Activated CD4-positive, alpha-beta memory T cell treated with anti-CD3 and anti-CD28 coated beads for 36 hours (primary cell): ENCODE data around the gene ACSL3. TPM values are rescaled to one million over a fixed set of nuclear protein-coding genes. Genes with fewer than 3 reads are reported as not detected.

ENCODE experiments used
- CTCF ChIA-PET: fragments of 350-600 bp; sonication (Branson Sonifier 250); formaldehyde crosslinking; loops from one replicate; lab custom pipeline; 2021; ENCODE audit warnings: antibody characterized with exemption, inconsistent platforms; lab: Charles Lee
- POLR2A ChIA-PET: fragments of 350-600 bp; sonication (Branson Sonifier 250); formaldehyde crosslinking; loops from one replicate; lab custom pipeline; 2021; ENCODE audit warnings: antibody characterized with exemption; lab: Charles Lee
- DNase-seq: peaks from one replicate; pipeline ENCODE4 v3.0.0-alpha.2; 2020
- H3K27ac Mint-ChIP-seq: one replicate; pipeline ENCODE4 v1.8.0; 2021; ENCODE audit warnings: mixed read lengths
- H3K27me3 Mint-ChIP-seq: one replicate; pipeline ENCODE4 v1.8.0; 2021; ENCODE audit warnings: mixed read lengths
- H3K36me3 Mint-ChIP-seq: one replicate; pipeline ENCODE4 v1.8.0; 2021; ENCODE audit warnings: mixed read lengths
- H3K4me1 Mint-ChIP-seq: one replicate; pipeline ENCODE4 v1.8.0; 2021; ENCODE audit warnings: low read depth, mixed read lengths
- H3K4me3 Mint-ChIP-seq: one replicate; pipeline ENCODE4 v1.8.0; 2021; ENCODE audit warnings: mild to moderate bottlenecking, mixed read lengths
- H3K9me3 Mint-ChIP-seq: one replicate; pipeline ENCODE4 v1.8.0; 2021; ENCODE audit warnings: mixed read lengths
- intact Hi-C: fragments of 100-400 bp; cut with micrococcal nuclease; formaldehyde crosslinking; loops from one replicate; pipeline ENCODE4 v1.15.1; 2023
- total RNA-seq, 2 experiments: library from RNA; stranded (reverse); gene quantifications; one replicate each; pipeline ENCODE4 v1.2.3, GENCODE V29; 2021

ACSL3 gene
- total RNA-seq, result 10 to 100 TPM; 48.7 to 57.2 TPM

DNA sequence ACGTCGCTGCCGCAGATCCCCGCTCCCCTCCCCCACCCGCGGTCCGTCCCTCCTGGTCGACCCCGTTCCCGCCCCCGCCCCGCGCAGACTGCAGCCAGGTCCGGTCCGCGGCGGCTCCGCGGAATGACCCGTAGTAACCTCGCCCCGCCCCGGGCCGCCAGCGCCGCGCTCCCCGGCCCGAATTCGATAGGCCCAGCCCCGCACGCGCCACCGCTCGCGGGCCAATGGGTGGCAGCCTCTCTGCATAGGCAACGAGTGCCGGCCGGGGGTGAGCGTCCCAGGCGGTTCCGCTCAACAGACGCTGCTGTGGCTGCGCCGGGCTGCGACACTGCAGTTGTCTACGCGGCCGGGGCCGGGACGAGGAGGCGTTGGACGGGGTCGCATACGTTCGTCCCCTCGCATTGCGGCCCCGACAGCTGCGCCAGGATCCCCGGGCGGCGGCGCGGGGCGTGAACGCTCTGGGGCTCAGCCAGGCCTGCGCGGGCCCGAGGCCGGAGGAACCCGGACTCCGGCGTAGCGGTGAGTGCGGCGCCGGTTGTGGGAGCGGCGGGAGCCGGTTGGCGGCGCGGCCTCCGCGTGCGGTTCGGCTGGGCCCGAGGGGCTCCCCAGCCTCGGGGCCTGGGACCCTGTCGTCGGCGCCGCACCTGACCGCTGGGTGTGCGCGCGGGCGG is at the start of gene ACSL3:
Gene ACSL3, plus strand, starts transcription at position 297 of the 671 bp plus-strand sequence. CDS start 47,737 bp downstream, outside the sequence.
- intact Hi-C loops, result loop anchor here (1.0 to 5.0 kb wide), 7 partner anchors 41 to 1086 kb away; partner anchors contain the start of genes FARSB and WDFY1
- H3K36me3 Mint-ChIP-seq, result peaks cover 2% of the 10 kb centered on the region

DNA sequence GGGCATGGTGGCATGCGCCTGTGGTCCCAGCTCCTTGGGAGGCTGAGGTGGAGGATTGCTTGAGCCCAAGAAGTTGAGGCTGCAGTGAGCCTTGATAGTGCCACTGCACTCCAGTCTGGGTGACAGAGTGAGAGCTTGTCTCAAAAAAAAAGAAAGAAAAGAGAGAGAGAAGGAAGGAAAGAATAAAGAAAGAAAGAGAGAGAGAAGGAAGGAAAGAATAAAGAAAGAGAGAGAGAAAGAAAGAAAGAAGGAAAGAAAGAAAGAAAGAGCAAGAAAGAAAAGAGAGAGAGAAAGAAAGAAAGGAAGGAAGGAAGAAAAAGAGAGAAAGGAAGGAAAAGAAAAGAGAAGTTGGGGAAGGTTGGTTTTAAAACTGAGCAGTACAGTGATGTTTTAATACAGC is 49.0 kb upstream of the ACSL3 start:
- peaks cover 19% of the 10 kb centered on the region for H3K4me1 Mint-ChIP-seq
- no peak for DNase-seq
- H3K27ac Mint-ChIP-seq, result no peak overlapping the region
- ChIA-PET POLR2A (no interaction called here), CTCF (no interaction called here)
- no peaks in the 10 kb centered on the region for H3K9me3 Mint-ChIP-seq
- intact Hi-C loops, result loop anchor here (5.0 to 10.0 kb wide), 2 partner anchors 387 to 1130 kb away; partner anchors contain the start of gene SGPP2
- H3K27me3 Mint-ChIP-seq, result peaks cover 8% of the 10 kb centered on the region
- H3K4me3 Mint-ChIP-seq, result no peak overlapping the region
- H3K36me3 Mint-ChIP-seq, result no peaks in the 10 kb centered on the region

More for the DNA sequence above, at the start of gene ACSL3:
- Mint-ChIP-seq H3K4me1 (peaks cover 3% of the 10 kb centered on the region), H3K27ac (peak within 1 kb of the TSS; percentile 84), H3K4me3 (peak within 1 kb of the TSS; percentile 71), H3K27me3 (peaks cover 5% of the 10 kb centered on the region), H3K9me3 (no peaks in the 10 kb centered on the region)
- DNase-seq, result peak; percentile 95
- CTCF ChIA-PET, result interaction anchor here (1.1 to 1.6 kb wide), 3 partner anchors 64 to 152 kb away, joined by 3 to 5 read pairs (median 5); no protein-coding TSS in a partner anchor
- POLR2A ChIA-PET, result interaction anchor here (1.5 to 1.6 kb wide), 3 partner anchors 19 to 205 kb away, joined by 3 to 5 read pairs (median 4); partner anchors contain the start of gene FARSB

DNA sequence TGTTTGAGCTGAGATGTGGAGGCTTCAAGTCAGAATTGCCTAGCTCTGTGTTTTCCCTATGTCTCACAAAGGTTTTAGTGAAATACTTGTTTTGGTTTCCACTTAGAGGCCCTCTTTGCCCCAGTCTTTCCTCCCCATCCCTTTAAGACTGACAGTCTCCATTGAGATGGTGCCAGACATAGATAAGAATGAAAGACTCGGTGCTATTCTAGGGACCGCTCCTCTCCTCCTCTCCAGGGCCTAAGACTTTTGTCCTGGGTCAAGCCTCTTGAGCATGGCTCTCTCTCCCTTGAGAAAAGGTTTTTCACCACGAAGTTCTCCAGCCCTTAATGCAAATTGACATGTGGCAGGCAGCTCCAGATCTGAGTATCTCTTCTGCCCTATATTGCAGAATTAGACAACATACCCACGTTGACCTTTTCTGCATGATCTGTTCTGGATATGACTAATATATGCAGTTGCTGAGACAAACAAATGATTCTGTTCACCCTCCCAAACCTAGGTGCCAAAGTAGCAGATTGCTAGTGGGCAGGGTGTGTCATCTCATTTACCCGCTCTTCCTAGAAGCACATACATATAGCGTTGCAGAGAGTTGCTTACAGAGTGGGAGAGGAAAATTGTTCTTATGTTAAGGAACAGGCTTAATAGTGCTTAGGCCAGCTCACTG is 47.5 kb upstream of the ACSL3 start:
- Mint-ChIP-seq H3K27me3 (peaks cover 8% of the 10 kb centered on the region), H3K9me3 (no peaks in the 10 kb centered on the region), H3K4me1 (peaks cover 19% of the 10 kb centered on the region), H3K27ac (peak overlapping the region; percentile 90), H3K4me3 (peak overlapping the region; percentile 20), H3K36me3 (no peaks in the 10 kb centered on the region)
- CTCF ChIA-PET, result interaction anchor here (1.1 to 1.6 kb wide), 4 partner anchors 98 to 122 kb away, joined by 3 to 5 read pairs (median 4); no protein-coding TSS in a partner anchor
- DNase-seq, result peak; percentile 57
- intact Hi-C loops, result loop anchor here (1.0 to 10.0 kb wide), 8 partner anchors 15 to 1129 kb away; partner anchors contain the start of gene SGPP2
- POLR2A ChIA-PET, result interaction anchor here (1.0 to 1.7 kb wide), 4 partner anchors 15 to 161 kb away, joined by 3 to 5 read pairs (median 4); partner anchors contain the start of gene ACSL3

DNA sequence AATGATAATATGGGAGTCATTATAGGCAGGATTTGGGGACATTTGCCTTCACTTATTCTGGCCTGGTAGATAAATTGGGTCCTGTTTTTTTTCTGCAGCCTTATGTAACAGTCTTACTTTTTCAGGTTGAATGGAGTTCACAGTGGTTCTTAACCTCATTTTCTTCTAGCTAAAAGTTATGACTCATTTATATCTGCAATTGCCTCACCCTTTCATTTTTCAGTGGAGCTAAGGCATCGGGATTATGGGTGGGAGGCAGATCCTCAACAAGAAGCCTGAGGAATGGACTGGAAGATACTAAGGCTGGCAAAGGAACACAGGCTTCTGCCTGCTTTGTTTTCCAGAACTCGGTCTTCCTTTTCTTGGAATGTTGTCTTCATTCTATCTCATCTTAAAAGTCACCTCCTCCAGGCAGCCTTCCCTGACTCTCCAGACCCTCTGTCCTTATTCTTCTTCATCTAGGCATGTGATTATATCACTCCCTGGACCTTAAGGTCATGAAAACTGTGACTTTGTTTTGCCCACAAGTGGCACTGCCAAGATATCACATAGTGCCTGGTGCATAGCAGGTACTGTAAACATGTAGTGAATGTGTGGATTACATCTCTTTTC is 41.0 kb upstream of the ACSL3 start:
- Mint-ChIP-seq H3K4me3 (no peak overlapping the region), H3K27me3 (no peaks in the 10 kb centered on the region), H3K9me3 (no peaks in the 10 kb centered on the region), H3K4me1 (peaks cover 8% of the 10 kb centered on the region), H3K27ac (no peak overlapping the region), H3K36me3 (no peaks in the 10 kb centered on the region)
- DNase-seq, result no peak
- ChIA-PET POLR2A (no interaction called here), CTCF (no interaction called here)
- intact Hi-C loops, result loop anchor here (10.0 kb wide), 1 partner anchor 395 kb away; the partner anchor contains the start of gene SGPP2

DNA sequence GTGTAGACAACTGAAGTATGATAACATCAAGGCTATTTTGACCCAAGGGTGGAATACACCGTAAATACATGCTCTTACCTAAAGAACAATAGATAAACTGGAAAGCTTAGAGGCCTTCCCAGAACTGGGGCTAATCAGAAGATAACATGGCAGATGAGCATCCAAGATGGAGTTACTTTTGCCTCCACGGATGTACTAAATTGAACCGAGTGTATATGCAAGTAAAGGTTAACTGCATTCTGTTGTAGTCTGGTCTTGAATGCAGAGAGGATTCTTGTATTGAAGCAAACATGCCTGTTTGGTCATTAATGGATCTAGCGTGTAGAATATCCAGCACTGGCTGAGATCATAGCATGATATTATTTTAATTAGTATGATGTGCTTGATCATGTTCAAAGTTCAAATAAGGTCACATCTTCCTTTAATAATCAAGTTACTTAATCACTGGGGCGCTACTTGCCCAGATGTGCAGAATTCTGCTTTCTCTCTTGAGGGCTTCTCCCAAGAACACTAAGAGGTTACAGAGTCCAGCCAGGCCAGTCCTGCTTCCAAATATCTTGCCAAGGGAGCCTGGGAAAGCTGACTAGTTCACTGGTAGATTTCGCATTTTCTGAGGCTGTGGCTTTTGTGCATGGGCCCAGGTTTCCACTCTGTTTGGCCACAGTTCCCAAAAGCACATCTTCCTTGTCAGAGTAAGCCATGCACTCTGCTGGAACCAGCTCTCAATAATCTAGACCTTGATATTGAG is 37.5 kb upstream of the ACSL3 start:
- ChIA-PET POLR2A (no interaction called here), CTCF (interaction anchor here (0.6 kb wide), 1 partner anchor 74 kb away, joined by 5 read pairs; no protein-coding TSS in a partner anchor)
- no peak overlapping the region for H3K27ac Mint-ChIP-seq
- no peaks in the 10 kb centered on the region for H3K27me3 Mint-ChIP-seq
- intact Hi-C loops, result no loop called here
- no peaks in the 10 kb centered on the region for H3K9me3 Mint-ChIP-seq
- peaks cover 8% of the 10 kb centered on the region for H3K4me1 Mint-ChIP-seq
- no peak overlapping the region for H3K4me3 Mint-ChIP-seq
- no peaks in the 10 kb centered on the region for H3K36me3 Mint-ChIP-seq
- no peak for DNase-seq

DNA sequence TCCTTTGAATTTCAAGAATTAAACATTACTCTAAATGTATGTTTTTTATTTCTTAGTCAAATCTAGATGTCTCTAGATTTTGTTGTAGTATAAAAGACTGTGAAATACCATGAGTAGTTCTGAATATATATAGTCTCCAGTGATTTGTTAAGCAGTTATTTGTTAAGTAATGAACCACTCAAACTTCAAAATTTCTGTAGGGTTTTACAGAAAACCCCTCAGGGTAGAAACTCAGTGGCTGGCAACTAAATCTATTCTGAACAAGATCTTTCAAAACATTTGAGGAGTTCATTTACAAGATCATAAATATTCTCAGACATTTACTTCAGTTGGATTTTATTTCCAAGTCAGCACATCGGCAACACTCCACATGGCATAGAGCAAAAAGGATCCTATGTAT is 35.8 kb upstream of the ACSL3 start:
- CTCF ChIA-PET, result interaction anchor here (0.6 kb wide), 1 partner anchor 114 kb away, joined by 3 read pairs; no protein-coding TSS in a partner anchor
- no peaks in the 10 kb centered on the region for H3K36me3 Mint-ChIP-seq
- no peak overlapping the region for H3K27ac Mint-ChIP-seq
- H3K4me3 Mint-ChIP-seq, result no peak overlapping the region
- no peaks in the 10 kb centered on the region for H3K9me3 Mint-ChIP-seq
- no peak for DNase-seq
- intact Hi-C loops, result no loop called here
- peaks cover 3% of the 10 kb centered on the region for H3K27me3 Mint-ChIP-seq
- POLR2A ChIA-PET, result no interaction called here
- peaks cover 2% of the 10 kb centered on the region for H3K4me1 Mint-ChIP-seq

DNA sequence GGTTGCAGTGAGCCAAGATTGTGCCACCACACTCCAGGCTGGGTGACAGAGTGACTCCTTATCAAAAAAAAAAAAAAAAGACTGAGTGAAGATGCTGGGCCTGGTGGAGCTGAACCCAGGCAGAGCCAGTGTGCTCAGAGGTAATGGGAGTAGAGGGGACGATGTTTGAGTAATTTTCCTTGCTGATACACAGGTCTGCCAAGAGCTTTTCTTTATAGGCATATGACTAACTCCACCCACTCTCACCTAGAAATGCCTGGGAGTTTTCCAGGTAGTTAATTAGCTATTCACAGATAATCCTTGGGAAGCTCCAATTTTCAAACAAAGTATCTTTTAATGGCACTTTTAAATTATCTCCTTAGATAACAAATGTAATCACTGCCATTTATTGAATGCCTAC is 33.4 kb upstream of the ACSL3 start:
- Mint-ChIP-seq H3K36me3 (no peaks in the 10 kb centered on the region), H3K27me3 (peaks cover 4% of the 10 kb centered on the region), H3K9me3 (no peaks in the 10 kb centered on the region), H3K27ac (no peak overlapping the region), H3K4me1 (no peaks in the 10 kb centered on the region), H3K4me3 (no peak overlapping the region)
- intact Hi-C loops, result no loop called here
- POLR2A ChIA-PET, result no interaction called here
- DNase-seq, result no peak
- CTCF ChIA-PET, result interaction anchor here (0.7 kb wide), 2 partner anchors 127 to 1623 kb away, joined by 3 to 4 read pairs; no protein-coding TSS in a partner anchor

DNA sequence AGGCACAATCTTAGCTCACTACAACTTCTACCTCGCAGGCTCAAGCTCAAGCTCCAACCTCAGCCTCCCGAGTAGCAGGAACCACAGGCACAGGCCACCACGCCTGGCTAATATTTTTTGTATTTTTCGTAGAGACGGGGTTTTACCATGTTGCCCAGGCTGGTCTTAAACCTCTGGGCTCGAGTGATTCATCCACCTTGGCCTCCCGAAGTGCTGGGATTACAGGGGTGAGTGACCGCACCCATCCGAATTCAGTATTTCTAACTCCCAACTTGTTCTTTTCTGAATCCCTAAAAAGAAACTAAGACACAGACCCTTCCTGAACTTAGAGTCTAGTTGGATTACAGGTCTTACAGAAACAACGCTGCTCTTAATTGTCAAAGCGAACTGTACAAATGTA is 32.3 kb upstream of the ACSL3 start:
- H3K36me3 Mint-ChIP-seq, result no peaks in the 10 kb centered on the region
- intact Hi-C loops, result no loop called here
- no peaks in the 10 kb centered on the region for H3K4me1 Mint-ChIP-seq
- DNase-seq, result no peak
- ChIA-PET CTCF (no interaction called here), POLR2A (no interaction called here)
- no peaks in the 10 kb centered on the region for H3K9me3 Mint-ChIP-seq
- no peak overlapping the region for H3K4me3 Mint-ChIP-seq
- no peak overlapping the region for H3K27ac Mint-ChIP-seq
- H3K27me3 Mint-ChIP-seq, result peaks cover 8% of the 10 kb centered on the region

DNA sequence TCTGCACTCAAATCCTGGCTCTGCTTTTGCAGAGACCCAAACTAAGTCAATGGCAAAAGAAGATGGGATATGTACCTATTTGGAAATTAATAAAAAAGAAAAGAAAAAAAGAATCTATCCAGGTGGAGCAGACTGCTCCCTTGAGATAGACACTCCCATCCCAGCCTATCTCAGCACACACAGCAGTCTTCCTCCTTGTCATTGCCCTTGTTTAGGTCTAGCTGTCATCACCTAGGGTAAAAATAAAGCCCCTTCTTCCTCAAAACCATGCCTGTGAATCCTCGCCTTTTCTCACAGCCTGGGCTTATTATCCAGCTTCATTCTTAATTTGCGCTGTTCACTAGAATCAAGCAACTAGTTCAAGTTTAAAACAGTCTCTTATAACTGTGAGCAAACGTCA is 30.7 kb upstream of the ACSL3 start:
- no peaks in the 10 kb centered on the region for H3K4me1 Mint-ChIP-seq
- H3K27me3 Mint-ChIP-seq, result peaks cover 14% of the 10 kb centered on the region
- H3K4me3 Mint-ChIP-seq, result no peak overlapping the region
- ChIA-PET CTCF (no interaction called here), POLR2A (no interaction called here)
- no peak overlapping the region for H3K27ac Mint-ChIP-seq
- DNase-seq, result no peak
- no peaks in the 10 kb centered on the region for H3K9me3 Mint-ChIP-seq
- no peaks in the 10 kb centered on the region for H3K36me3 Mint-ChIP-seq
- intact Hi-C loops, result no loop called here

DNA sequence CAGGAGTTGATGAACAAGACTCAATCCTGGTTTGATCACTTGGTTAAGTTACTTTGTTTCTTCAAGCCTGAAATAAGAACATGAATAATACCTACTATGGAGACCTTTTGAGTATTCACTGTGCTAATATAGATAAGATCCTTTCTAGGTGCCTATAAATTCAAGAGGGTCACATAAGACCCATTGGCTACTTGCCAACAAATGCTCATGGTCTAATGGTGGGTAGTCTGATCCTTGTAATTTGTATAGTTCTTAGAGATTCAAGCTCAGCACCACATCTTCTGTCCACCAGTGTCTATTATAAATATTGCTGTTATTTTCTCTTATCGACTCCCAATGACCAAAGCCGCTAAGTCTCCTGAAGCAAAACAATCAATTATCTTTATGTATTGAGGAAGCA is 27.4 kb upstream of the ACSL3 start:
- H3K36me3 Mint-ChIP-seq, result no peaks in the 10 kb centered on the region
- ChIA-PET CTCF (no interaction called here), POLR2A (no interaction called here)
- H3K9me3 Mint-ChIP-seq, result no peaks in the 10 kb centered on the region
- intact Hi-C loops, result no loop called here
- no peaks in the 10 kb centered on the region for H3K4me1 Mint-ChIP-seq
- H3K27me3 Mint-ChIP-seq, result peaks cover 25% of the 10 kb centered on the region
- H3K27ac Mint-ChIP-seq, result no peak overlapping the region
- no peak for DNase-seq
- H3K4me3 Mint-ChIP-seq, result no peak overlapping the region

DNA sequence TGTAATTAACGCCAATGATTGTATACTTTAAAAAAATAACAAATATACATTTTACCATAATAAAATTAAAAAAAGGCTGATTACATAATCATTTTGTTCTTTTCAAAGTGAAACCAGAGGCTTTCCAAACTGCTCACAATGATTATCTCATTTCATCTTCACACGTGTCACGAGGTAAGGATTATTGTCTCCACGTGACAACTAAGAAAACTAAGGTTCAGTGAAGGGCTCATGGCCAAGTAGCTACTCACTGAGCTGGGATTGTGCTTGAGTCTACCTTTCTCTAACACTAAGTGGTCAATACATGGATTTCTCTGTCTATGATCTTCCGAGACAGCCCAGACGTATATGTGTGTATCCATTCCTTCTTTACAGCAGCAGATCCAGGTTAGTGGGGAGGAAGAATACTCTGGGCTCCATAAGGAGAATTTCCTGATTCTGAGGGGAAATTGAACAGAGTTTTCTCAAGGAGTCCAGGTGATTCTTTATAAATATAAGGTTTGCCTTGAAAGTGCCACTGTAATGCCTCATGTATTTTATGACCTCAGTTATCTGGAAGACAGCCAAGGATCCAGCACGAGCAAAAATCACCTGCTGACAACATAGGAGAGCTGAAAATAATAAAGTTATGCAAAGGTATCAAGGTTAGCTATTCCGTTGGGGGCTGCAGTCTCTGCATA is 25.6 kb upstream of the ACSL3 start:
- Mint-ChIP-seq H3K27me3 (peaks cover 22% of the 10 kb centered on the region), H3K9me3 (no peaks in the 10 kb centered on the region), H3K4me3 (no peak overlapping the region), H3K4me1 (peaks cover 2% of the 10 kb centered on the region), H3K27ac (no peak overlapping the region), H3K36me3 (no peaks in the 10 kb centered on the region)
- POLR2A ChIA-PET, result no interaction called here
- intact Hi-C loops, result no loop called here
- no peak for DNase-seq
- CTCF ChIA-PET, result interaction anchor here (1.5 kb wide), 1 partner anchor 11 kb away, joined by 3 read pairs; no protein-coding TSS in a partner anchor
